ENCODE measurements around the gene LHFPL2.

- no peak for TF ChIP-seq CTCF (IDR thresholded peaks at IDR 0.05 in 8 of 11, conservative IDR thresholded peaks at IDR 0.05 in 3 of 11)
- TF ChIP-seq POLR2AphosphoS5 (IDR thresholded peaks at IDR 0.05), result no peak
Observed at GRCh38 chr5:78522476-78523260, 125.9 kb downstream of the LHFPL2 start.

Measured in spleen (tissue), 7 donors.